Psoas muscle (tissue), 8 donors: Measurements from ENCODE around the gene ADIPOR1. TPM values are rescaled to one million over a fixed set of nuclear protein-coding genes. Genes with fewer than 3 reads are reported as not detected.
"Not testable (repeated sequence)": the region's sequence is repeated elsewhere in the genome, so short reads cannot be mapped to it uniquely, and the experiment has no call there.

Experiments used
- ATAC-seq, 4 donors: fragments of 200-7000 bp; cut with Tn5 transposase; one replicate each; pipeline ENCODE4 v1.9.1; 2020; ENCODE audit warnings: moderate library complexity in 3 of 4, mild to moderate bottlenecking in 2 of 4
- DNase-seq, 2 donors: peaks; one replicate each; pipeline ENCODE4 v3.0.0-alpha.2; 2020
- H3K27ac ChIP-seq: fragments of 200-600 bp; one replicate; pipeline ENCODE4 v1.8.0; 2022
- H3K27me3 ChIP-seq, 3 donors: fragments of 200-600 bp in 1 of 3; one replicate each; pipeline versions ENCODE4 v1.6.1 to v1.8.0; 2013 to 2022; ENCODE audit warnings: low read length in 2 of 3, mild to moderate bottlenecking in 2 of 3, moderate library complexity in 1 of 3; ENCODE audit not compliant: insufficient read depth in 3 of 3
- H3K36me3 ChIP-seq, 2 donors: fragments of 200-600 bp in 1 of 2; one replicate each; pipeline versions ENCODE4 v1.6.1 to v1.8.0; 2013 to 2022; ENCODE audit warnings: low read depth in 1 of 2, mild to moderate bottlenecking in 1 of 2, moderate library complexity in 1 of 2; ENCODE audit not compliant: insufficient read depth in 1 of 2
- H3K4me1 ChIP-seq: fragments of 200-600 bp; one replicate; pipeline ENCODE4 v1.8.0; 2022
- H3K4me3 ChIP-seq: fragments of 200-600 bp; one replicate; pipeline ENCODE4 v1.8.0; 2022; ENCODE audit warnings: mild to moderate bottlenecking
- H3K9me3 ChIP-seq: fragments of 200-600 bp; one replicate; pipeline ENCODE4 v1.8.0; 2022
- CTCF ChIP-seq: fragments of 200-600 bp; IDR thresholded peaks from one replicate; pipeline ENCODE4 v1.8.0; 2022; ENCODE audit warnings: antibody characterized with exemption
- WGBS, 3 donors: extraction: QIAGEN DNeasy Blood & Tissue Kit; methylation state at CpG; one replicate each; pipeline versions ENCODE4 v1.1.6 to v1.1.7; 2013; 5-methylcytosine and 5-hydroxymethylcytosine counted together
- intact Hi-C, 2 donors: fragments of 100-400 bp; cut with DNase I; formaldehyde crosslinking; loops; one replicate each; pipeline versions ENCODE4 v1.11.0 to v1.14.2; 2022
- polyA plus RNA-seq, 3 donors: library from polyadenylated mRNA; stranded (reverse); fragments of 200-250 nt; gene quantifications; one replicate each; pipeline ENCODE4 v1.2.3, GENCODE V29; 2013
- total RNA-seq, 4 donors: library from RNA; stranded (reverse); fragmentation: NEBNext Ultra II Directional in 2 of 4; extraction: Animal tissue kit (Norgen Biotek cat#: 25700) in 2 of 4; gene quantifications; one replicate each; pipeline versions ENCODE4 v1.2.1 to v1.2.4, GENCODE V29; 2021 to 2023
- donor health status: healthy with polysubstance abuse.
- donor health status: DM: no; HTN: no; CAD: no; lungs with moderate emphysema.
- donor health status: Bipolar disorder and iron deficiency.
- donor health status: healthy.
- donor health status: DM: yes; HTN: yes; CAD: no.
- donor health status: DM: no; HTN: no; CAD: no.
- donor health status: DM: no; HTN: no; CAD: no.
- donor health status: DM: yes; HTN: yes; CAD: no.

ADIPOR1 gene
- total and polyA plus RNA-seq, 7 donors: 64.4 to 127 (median 76.6) TPM

GRCh38 chr1:202991112-202991511 is 33.0 kb upstream of the ADIPOR1 start:
- intact Hi-C loops: no loop called here
- DNase-seq (no peak), ATAC-seq (no peak)
- Histone ChIP-seq H3K27me3 (no peaks in the 10 kb centered on the region), H3K4me1 (no peaks in the 10 kb centered on the region), H3K4me3 (no peak overlapping the region), H3K27ac (no peak overlapping the region), H3K36me3 (no peaks in the 10 kb centered on the region), H3K9me3 (no peaks in the 10 kb centered on the region)
- TF ChIP-seq CTCF: no peak

GRCh38 chr1:202989879-202990278 is 31.8 kb upstream of the ADIPOR1 start:
- no peak for TF ChIP-seq CTCF
- intact Hi-C loops: no loop called here
- WGBS, 3 donors: 86 to 89% (median 89%) methylated on average over 2 of the region's 2 CpGs

GRCh38 chr1:202987922-202988583 is 29.9 kb upstream of the ADIPOR1 start:
- WGBS, 3 donors: 71 to 77% (median 74%) methylated on average over 5 of the region's 5 CpGs
- Histone ChIP-seq H3K27me3 (no peaks in the 10 kb centered on the region), H3K4me1 (no peaks in the 10 kb centered on the region), H3K36me3 (no peaks in the 10 kb centered on the region), H3K4me3 (no peak overlapping the region), H3K9me3 (no peaks in the 10 kb centered on the region), H3K27ac (no peak overlapping the region)
- ATAC-seq (no peak), DNase-seq (no peak)
- intact Hi-C loops: no loop called here
- no peak for TF ChIP-seq CTCF

More at GRCh38 chr1:202989879-202990278, 31.8 kb upstream of the ADIPOR1 start:
- DNase-seq: no peak
- Histone ChIP-seq H3K27ac (no peak overlapping the region), H3K27me3 (no peaks in the 10 kb centered on the region), H3K36me3 (no peaks in the 10 kb centered on the region), H3K4me1 (no peaks in the 10 kb centered on the region), H3K9me3 (no peaks in the 10 kb centered on the region), H3K4me3 (no peak overlapping the region)
- ATAC-seq: no peak

GRCh38 chr1:202987255-202987654 is 29.1 kb upstream of the ADIPOR1 start:
- ATAC-seq (no peak), DNase-seq (no peak)
- intact Hi-C loops: no loop called here
- Histone ChIP-seq H3K4me1 (no peaks in the 10 kb centered on the region), H3K36me3 (no peaks in the 10 kb centered on the region), H3K4me3 (no peak overlapping the region), H3K9me3 (no peaks in the 10 kb centered on the region), H3K27me3 (no peaks in the 10 kb centered on the region), H3K27ac (no peak overlapping the region)
- WGBS, 3 donors: 67 to 74% (median 67%) methylated on average over 7 of the region's 7 CpGs
- TF ChIP-seq CTCF: no peak

GRCh38 chr1:202986120-202986519 is 28.0 kb upstream of the ADIPOR1 start:
- 71 to 86% (median 71%) methylated on average over 9 of the region's 9 CpGs for WGBS, 3 donors
- H3K27ac ChIP-seq, ATAC-seq, H3K27me3 ChIP-seq, H3K4me1 ChIP-seq, H3K36me3 ChIP-seq, H3K4me3 ChIP-seq, intact Hi-C loops, H3K9me3 ChIP-seq, DNase-seq: not testable (repeated sequence)
